WTC11 (cell line): ENCODE measurements around the gene PRPH.

Experiments used
- ATF1 ChIP-seq: sonication (generic); formaldehyde crosslinking; IDR thresholded peaks from 2 replicates; pipeline ENCODE4 v1.8.1; 2023; ENCODE audit warnings: mild to moderate bottlenecking, moderate library complexity, missing genetic modification reagents
- E2F1 ChIP-seq: sonication (generic); formaldehyde crosslinking; IDR thresholded peaks from 2 replicates; pipeline ENCODE4 v1.8.0; 2022; ENCODE audit warnings: mild to moderate bottlenecking, missing genetic modification reagents
- JUN ChIP-seq: sonication (generic); formaldehyde crosslinking; IDR thresholded peaks from 2 replicates; pipeline ENCODE4 v1.8.0; 2023; ENCODE audit warnings: mild to moderate bottlenecking, missing genetic modification reagents
- MAX ChIP-seq: sonication (generic); formaldehyde crosslinking; IDR thresholded peaks from 2 replicates; pipeline ENCODE4 v1.8.0; 2022; ENCODE audit warnings: mild to moderate bottlenecking, missing genetic modification reagents
- ZNF121 ChIP-seq: sonication (generic); formaldehyde crosslinking; IDR thresholded peaks from 2 replicates; pipeline ENCODE4 v1.8.0; 2023; ENCODE audit warnings: missing genetic modification reagents
- TF ChIP-seq, protein P1 (sequence below): sonication (generic); formaldehyde crosslinking; IDR thresholded peaks from 2 replicates; pipeline ENCODE4 v1.8.1; 2022; ENCODE audit warnings: low read depth, missing genetic modification reagents, borderline replicate concordance
- TF ChIP-seq, protein P2 (sequence below): sonication (generic); formaldehyde crosslinking; IDR thresholded peaks from 2 replicates; pipeline ENCODE4 v1.8.1; 2022; ENCODE audit warnings: missing genetic modification reagents, borderline replicate concordance
- TF ChIP-seq, protein P3 (sequence below): fragments of 200-600 bp; IDR thresholded peaks from 2 replicates; pipeline ENCODE4 v1.8.0; 2022; ENCODE audit warnings: antibody characterized with exemption

DNA sequence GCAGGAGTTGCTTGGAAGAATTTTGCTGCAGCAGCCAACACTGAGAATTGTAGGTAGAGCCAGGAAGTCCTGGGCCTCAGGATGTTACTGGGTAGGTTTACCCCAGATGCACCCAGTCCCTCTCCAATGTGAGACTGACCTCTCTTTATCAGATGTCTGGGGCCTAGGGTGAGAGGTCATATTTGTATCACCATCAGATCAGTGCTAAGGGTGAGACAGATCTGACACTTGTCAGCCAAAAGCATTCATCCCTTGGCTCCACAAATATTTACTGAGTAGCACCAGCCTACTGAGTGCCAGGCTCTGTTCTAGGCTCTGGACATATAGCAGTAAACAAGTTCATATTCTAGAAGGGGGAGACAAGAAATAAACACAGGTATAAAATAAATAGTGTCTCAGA is 32.4 kb downstream of the PRPH start:
- TF ChIP-seq JUN (CRISPR knock-in tag) (no peak), ZNF121 (no peak), E2F1 (no peak), ATF1 (CRISPR knock-in tag) (no peak), MAX (CRISPR knock-in tag) (no peak)
- TF ChIP-seq, protein P1, sequence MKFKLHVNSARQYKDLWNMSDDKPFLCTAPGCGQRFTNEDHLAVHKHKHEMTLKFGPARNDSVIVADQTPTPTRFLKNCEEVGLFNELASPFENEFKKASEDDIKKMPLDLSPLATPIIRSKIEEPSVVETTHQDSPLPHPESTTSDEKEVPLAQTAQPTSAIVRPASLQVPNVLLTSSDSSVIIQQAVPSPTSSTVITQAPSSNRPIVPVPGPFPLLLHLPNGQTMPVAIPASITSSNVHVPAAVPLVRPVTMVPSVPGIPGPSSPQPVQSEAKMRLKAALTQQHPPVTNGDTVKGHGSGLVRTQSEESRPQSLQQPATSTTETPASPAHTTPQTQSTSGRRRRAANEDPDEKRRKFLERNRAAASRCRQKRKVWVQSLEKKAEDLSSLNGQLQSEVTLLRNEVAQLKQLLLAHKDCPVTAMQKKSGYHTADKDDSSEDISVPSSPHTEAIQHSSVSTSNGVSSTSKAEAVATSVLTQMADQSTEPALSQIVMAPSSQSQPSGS (CRISPR knock-in tag): no peak
- TF ChIP-seq, protein P2, sequence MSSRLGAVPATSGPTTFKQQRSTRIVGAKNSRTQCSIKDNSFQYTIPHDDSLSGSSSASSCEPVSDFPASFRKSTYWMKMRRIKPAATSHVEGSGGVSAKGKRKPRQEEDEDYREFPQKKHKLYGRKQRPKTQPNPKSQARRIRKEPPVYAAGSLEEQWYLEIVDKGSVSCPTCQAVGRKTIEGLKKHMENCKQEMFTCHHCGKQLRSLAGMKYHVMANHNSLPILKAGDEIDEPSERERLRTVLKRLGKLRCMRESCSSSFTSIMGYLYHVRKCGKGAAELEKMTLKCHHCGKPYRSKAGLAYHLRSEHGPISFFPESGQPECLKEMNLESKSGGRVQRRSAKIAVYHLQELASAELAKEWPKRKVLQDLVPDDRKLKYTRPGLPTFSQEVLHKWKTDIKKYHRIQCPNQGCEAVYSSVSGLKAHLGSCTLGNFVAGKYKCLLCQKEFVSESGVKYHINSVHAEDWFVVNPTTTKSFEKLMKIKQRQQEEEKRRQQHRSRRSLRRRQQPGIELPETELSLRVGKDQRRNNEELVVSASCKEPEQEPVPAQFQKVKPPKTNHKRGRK (CRISPR knock-in tag): no peak
- TF ChIP-seq, protein P3, sequence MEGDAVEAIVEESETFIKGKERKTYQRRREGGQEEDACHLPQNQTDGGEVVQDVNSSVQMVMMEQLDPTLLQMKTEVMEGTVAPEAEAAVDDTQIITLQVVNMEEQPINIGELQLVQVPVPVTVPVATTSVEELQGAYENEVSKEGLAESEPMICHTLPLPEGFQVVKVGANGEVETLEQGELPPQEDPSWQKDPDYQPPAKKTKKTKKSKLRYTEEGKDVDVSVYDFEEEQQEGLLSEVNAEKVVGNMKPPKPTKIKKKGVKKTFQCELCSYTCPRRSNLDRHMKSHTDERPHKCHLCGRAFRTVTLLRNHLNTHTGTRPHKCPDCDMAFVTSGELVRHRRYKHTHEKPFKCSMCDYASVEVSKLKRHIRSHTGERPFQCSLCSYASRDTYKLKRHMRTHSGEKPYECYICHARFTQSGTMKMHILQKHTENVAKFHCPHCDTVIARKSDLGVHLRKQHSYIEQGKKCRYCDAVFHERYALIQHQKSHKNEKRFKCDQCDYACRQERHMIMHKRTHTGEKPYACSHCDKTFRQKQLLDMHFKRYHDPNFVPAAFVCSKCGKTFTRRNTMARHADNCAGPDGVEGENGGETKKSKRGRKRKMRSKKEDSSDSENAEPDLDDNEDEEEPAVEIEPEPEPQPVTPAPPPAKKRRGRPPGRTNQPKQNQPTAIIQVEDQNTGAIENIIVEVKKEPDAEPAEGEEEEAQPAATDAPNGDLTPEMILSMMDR: no peak
